A673 (cell line): ENCODE data around the gene PANK3. TPM values are rescaled to one million over a fixed set of nuclear protein-coding genes. Genes with fewer than 3 reads are reported as not detected.
A peak's percentile ranks its signal among the peaks of the same experiment; 100 is the strongest.

Source experiments
- Bru-seq: library from RNA; stranded (reverse); fragments of 400-500 nt; gene quantifications from one replicate; lab custom pipeline; 2021; lab: Mats Ljungman, UMichigan
- BruChase-seq, 2 experiments: library from RNA; stranded (reverse); fragments of 400-500 nt; gene quantifications; one replicate each; lab custom pipeline; 2021; lab: Mats Ljungman, UMichigan
- BruUV-seq: library from RNA; stranded (reverse); fragments of 400-500 nt; replicated peaks from 2 replicates; lab custom pipeline; 2021; lab: Mats Ljungman, UMichigan
- CTCF ChIA-PET: fragments of 300-600 bp; sonication (Branson Sonifier 250); formaldehyde crosslinking; loops from one replicate; lab custom pipeline; 2022; ENCODE audit warnings: antibody characterized with exemption; lab: Charles Lee
- POLR2A ChIA-PET: fragments of 300-600 bp; sonication (Branson Sonifier 250); formaldehyde crosslinking; loops from one replicate; lab custom pipeline; 2022; ENCODE audit warnings: antibody characterized with exemption; ENCODE audit not compliant: low non-redundant PET; lab: Charles Lee
- DNase-seq: peaks from one replicate; pipeline ENCODE4 v3.0.0-alpha.2; 2015; ENCODE audit warnings: low spot score
- H3K27ac ChIP-seq: fragments of 200-600 bp; sonication (generic); 2 replicates; pipeline ENCODE4 v1.5.1; 2016; ENCODE audit warnings: mixed run types, low read depth, mild to moderate bottlenecking, mixed read lengths, antibody characterized with exemption, low read length; ENCODE audit not compliant: poor library complexity, severe bottlenecking
- H3K27me3 ChIP-seq: fragments of 200-600 bp; sonication (generic); replicated peaks from 2 replicates; pipeline ENCODE4 v1.6.1; 2017; ENCODE audit warnings: mixed run types, low read depth, mild to moderate bottlenecking, mixed read lengths, antibody characterized with exemption, low read length; ENCODE audit not compliant: insufficient read depth, poor library complexity
- H3K36me3 ChIP-seq: fragments of 200-600 bp; sonication (generic); 2 replicates; pipeline ENCODE4 v1.6.1; 2016; ENCODE audit warnings: mixed run types, mild to moderate bottlenecking, mixed read lengths, antibody characterized with exemption, low read length; ENCODE audit not compliant: insufficient read depth, poor library complexity, severe bottlenecking
- H3K4me1 ChIP-seq: fragments of 200-600 bp; sonication (generic); 2 replicates; pipeline ENCODE4 v1.6.1; 2017; ENCODE audit warnings: mixed run types, mild to moderate bottlenecking, mixed read lengths, antibody characterized with exemption, low read length; ENCODE audit not compliant: insufficient read depth, poor library complexity, severe bottlenecking
- H3K4me3 ChIP-seq: fragments of 200-600 bp; sonication (generic); 2 replicates; pipeline ENCODE4 v1.5.1; 2016; ENCODE audit warnings: low read depth, mixed run types, mild to moderate bottlenecking, mixed read lengths, low read length; ENCODE audit not compliant: poor library complexity, severe bottlenecking
- H3K9me3 ChIP-seq: fragments of 200-600 bp; sonication (generic); 2 replicates; pipeline ENCODE4 v1.6.1; 2016; ENCODE audit warnings: mixed run types, low read depth, mild to moderate bottlenecking, mixed read lengths, antibody characterized with exemption, low read length; ENCODE audit not compliant: poor library complexity, severe bottlenecking
- EZH2 ChIP-seq: fragments of 200-600 bp; sonication (generic); IDR thresholded peaks from 2 replicates; pipeline ENCODE4 v1.6.1; 2017; ENCODE audit warnings: borderline replicate concordance, low read depth, mild to moderate bottlenecking, mixed read lengths, antibody characterized with exemption, low read length; ENCODE audit not compliant: poor library complexity, severe bottlenecking
- intact Hi-C: fragments of 100-400 bp; cut with micrococcal nuclease; formaldehyde crosslinking; loops from one replicate; pipeline ENCODE4 v1.10.0; 2022; ENCODE audit not compliant: unreplicated experiment
- long read RNA-seq: library from polyadenylated mRNA; stranded (forward); transcript quantifications from one replicate; pipeline ENCODE4 v2.0.0, GENCODE V29; 2022
- total RNA-seq: library from RNA; stranded (reverse); gene quantifications from 2 replicates; pipeline ENCODE4 v1.2.3, GENCODE V29; 2021
- TF ChIP-seq, protein P1 (sequence below): fragments of 300-800, 200-600 bp; sonication (generic); conservative IDR thresholded peaks from 2 replicates; pipeline ENCODE4 v1.5.1; 2017; ENCODE audit warnings: low read depth, mild to moderate bottlenecking, antibody characterized with exemption, low read length, moderate library complexity, mixed read lengths

Gene PANK3
- total RNA-seq (79.2 and 87.9 TPM in 2 replicates), Bru-seq, nascent RNA (percentile 98 among the genes with signal in this experiment), BruChase-seq, experiment 1, labeled RNA remaining after a 2-hour chase (percentile 99 among the genes with signal in this experiment), BruChase-seq, experiment 2, labeled RNA remaining after a 6-hour chase (percentile 98 among the genes with signal in this experiment)
- long read RNA-seq, full-length matches to known transcripts: 34 of 54 reads
- long read RNA-seq, partial matches to known transcripts: 2 of 54 reads
- long read RNA-seq, other reads (novel, unspliced or antisense): 18 of 54 reads

DNA sequence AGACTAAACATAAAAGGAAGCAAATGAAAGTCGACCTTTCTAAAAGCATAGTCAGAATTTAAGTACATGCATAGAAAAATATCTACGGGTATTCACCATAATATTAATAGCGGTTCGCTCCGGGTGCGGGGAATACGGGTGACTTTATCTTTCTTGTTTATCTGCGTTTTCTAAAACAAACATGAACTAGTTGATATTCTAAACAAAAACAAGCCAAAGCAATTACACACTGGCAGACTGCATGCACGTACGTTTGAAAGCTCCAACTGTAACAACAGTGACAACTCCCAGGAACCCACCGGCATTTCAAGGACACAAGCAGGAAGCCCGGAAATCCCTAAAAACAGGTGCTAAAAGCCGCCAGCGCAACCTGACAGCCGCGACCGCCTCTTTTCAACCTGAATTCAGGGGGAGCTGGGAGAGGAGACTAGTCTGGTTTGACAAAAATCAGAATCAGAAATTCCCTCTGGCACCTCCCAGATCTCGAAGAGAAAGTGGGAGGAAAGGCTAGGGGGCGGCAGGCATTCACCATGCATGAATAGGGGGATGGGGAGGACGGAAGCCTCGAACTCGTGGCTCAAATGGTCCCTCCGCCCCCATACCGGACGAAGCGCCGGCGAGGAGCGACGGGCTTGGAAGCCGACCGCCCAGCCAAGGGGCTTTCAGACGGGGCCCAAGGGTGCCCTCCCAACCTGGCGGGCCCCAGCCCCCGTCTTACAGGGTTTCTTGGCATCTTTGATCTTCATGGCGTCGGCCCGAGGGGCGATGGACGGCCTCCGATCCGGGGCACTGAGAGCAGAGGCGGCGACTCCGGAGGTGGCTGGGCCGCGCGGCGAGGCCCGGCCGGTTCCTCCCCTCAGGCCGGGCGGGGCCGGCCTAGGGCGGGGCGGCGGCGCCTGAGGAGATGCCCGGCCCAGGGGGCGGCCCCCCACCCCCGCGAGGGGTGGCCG is at the start of gene PANK3:
Gene PANK3, minus strand, starts transcription at position 831 of the 950 bp plus-strand sequence. Its CDS starts 85 bp downstream, at position 746.
- H3K36me3 ChIP-seq: peaks cover 7% of the 10 kb centered on the region
- TF ChIP-seq, protein P1, sequence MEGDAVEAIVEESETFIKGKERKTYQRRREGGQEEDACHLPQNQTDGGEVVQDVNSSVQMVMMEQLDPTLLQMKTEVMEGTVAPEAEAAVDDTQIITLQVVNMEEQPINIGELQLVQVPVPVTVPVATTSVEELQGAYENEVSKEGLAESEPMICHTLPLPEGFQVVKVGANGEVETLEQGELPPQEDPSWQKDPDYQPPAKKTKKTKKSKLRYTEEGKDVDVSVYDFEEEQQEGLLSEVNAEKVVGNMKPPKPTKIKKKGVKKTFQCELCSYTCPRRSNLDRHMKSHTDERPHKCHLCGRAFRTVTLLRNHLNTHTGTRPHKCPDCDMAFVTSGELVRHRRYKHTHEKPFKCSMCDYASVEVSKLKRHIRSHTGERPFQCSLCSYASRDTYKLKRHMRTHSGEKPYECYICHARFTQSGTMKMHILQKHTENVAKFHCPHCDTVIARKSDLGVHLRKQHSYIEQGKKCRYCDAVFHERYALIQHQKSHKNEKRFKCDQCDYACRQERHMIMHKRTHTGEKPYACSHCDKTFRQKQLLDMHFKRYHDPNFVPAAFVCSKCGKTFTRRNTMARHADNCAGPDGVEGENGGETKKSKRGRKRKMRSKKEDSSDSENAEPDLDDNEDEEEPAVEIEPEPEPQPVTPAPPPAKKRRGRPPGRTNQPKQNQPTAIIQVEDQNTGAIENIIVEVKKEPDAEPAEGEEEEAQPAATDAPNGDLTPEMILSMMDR: no peak
- TF ChIP-seq EZH2: no peak
- H3K4me1 ChIP-seq: peaks cover 16% of the 10 kb centered on the region
- H3K27me3 ChIP-seq: no peaks in the 10 kb centered on the region
- POLR2A ChIA-PET: no interaction called here
- no peaks in the 10 kb centered on the region for H3K9me3 ChIP-seq
- intact Hi-C loops: loop anchor here (5.0 kb wide), 1 partner anchor 77 kb away; no protein-coding TSS in a partner anchor
- DNase-seq: peak; percentile 63
- no TSS peak for BruUV-seq
- CTCF ChIA-PET: interaction anchor here (0.5 kb wide), 1 partner anchor 50 kb away, joined by 4 read pairs; no protein-coding TSS in a partner anchor
- peak within 1 kb of the TSS; percentile 96 for H3K4me3 ChIP-seq
- peak within 1 kb of the TSS; percentile 93 for H3K27ac ChIP-seq

DNA sequence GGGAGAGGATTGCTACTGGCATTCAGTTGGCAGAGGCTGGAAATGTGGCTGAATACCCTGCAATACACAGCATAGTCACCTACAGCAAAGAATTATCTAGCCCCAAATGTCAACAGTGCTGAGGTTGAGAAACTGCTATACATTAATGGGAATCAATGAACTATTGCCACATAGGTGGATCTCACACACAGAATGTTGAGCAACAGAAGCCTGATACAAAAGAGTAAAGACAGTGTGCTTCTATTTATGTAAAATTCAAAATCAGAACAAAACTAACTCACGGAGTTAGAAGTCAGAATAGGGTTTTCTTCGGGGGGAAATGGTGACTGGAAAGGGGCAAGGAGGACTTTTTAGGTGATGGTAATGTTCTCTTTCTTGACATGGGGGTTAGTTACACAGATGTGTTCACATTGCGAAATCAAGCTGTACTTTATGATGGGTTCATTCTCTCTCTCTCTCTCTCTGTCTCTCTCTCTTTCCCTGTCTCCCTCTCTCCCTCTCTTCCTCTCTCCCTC is 45.7 kb upstream of the PANK3 start:
- no peaks in the 10 kb centered on the region for H3K27me3 ChIP-seq
- DNase-seq: no peak
- BruUV-seq: no TSS peak
- ChIA-PET CTCF (no interaction called here), POLR2A (no interaction called here)
- no peak overlapping the region for H3K27ac ChIP-seq
- intact Hi-C loops: no loop called here
- H3K36me3 ChIP-seq: no peaks in the 10 kb centered on the region
- no peak overlapping the region for H3K4me3 ChIP-seq
- no peaks in the 10 kb centered on the region for H3K9me3 ChIP-seq
- H3K4me1 ChIP-seq: no peaks in the 10 kb centered on the region
- TF ChIP-seq EZH2: no peak
- TF ChIP-seq, protein P1: no peak

DNA sequence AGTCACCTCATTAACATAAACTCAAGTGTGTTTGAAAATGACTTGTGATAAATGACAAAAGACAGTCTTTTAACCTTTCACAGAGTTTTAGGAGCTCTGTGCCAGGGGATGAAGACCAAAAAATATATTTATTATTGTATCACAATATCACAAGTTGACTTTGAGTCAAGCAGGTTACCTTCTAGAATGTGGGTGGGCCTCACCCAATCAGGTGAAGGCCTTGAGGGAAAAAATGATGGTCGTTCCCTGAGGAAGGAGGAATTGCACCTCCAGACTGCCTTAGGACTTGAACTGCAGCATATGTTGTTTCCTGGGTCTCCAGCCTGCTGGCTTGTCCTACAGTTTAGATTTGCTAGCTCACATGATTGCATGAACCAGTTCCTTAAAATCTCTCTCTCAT is 41.6 kb upstream of the PANK3 start:
- H3K4me1 ChIP-seq: no peaks in the 10 kb centered on the region
- BruUV-seq: no TSS peak
- ChIA-PET CTCF (no interaction called here), POLR2A (no interaction called here)
- TF ChIP-seq, protein P1: no peak
- TF ChIP-seq EZH2: no peak
- DNase-seq: no peak
- no peak overlapping the region for H3K4me3 ChIP-seq
- intact Hi-C loops: no loop called here
- no peak overlapping the region for H3K27ac ChIP-seq
- no peaks in the 10 kb centered on the region for H3K9me3 ChIP-seq
- H3K27me3 ChIP-seq: no peaks in the 10 kb centered on the region
- no peaks in the 10 kb centered on the region for H3K36me3 ChIP-seq
